MM.1S (cell line): ENCODE data around the gene PCBP2.
A peak's percentile ranks its signal among the peaks of the same experiment; 100 is the strongest.

Source experiments
- DNase-seq: peaks from one replicate; pipeline ENCODE4 v3.0.0-alpha.2; 2015
- H2AFZ ChIP-seq: fragments of 300-600 bp; sonication (generic); 2 replicates; pipeline ENCODE4 v1.6.0; 2016; ENCODE audit warnings: antibody characterized with exemption, low read length
- H3F3A ChIP-seq: fragments of 300-600 bp; sonication (generic); 2 replicates; pipeline ENCODE4 v1.6.1; 2016; ENCODE audit warnings: mild to moderate bottlenecking, antibody characterized with exemption, low read length, moderate library complexity, mixed read lengths; ENCODE audit not compliant: insufficient read depth
- H3K27ac ChIP-seq: fragments of 300-600 bp; sonication (generic); 2 replicates; pipeline ENCODE4 v1.5.1; 2016; ENCODE audit warnings: mild to moderate bottlenecking, low read length
- H3K27me3 ChIP-seq: fragments of 300-600 bp; sonication (generic); replicated peaks from 2 replicates; pipeline ENCODE4 v1.6.0; 2016; ENCODE audit warnings: low read length; ENCODE audit not compliant: insufficient read depth
- H3K36me3 ChIP-seq: fragments of 300-600 bp; sonication (generic); replicated peaks from 2 replicates; pipeline ENCODE4 v1.6.1; 2016; ENCODE audit warnings: mild to moderate bottlenecking, low read length, mixed read lengths; ENCODE audit not compliant: insufficient read depth
- H3K4me1 ChIP-seq: fragments of 300-600 bp; sonication (generic); 2 replicates; pipeline ENCODE4 v1.6.1; 2016; ENCODE audit warnings: low read length, mixed read lengths
- H3K4me2 ChIP-seq: fragments of 300-600 bp; sonication (generic); 2 replicates; pipeline ENCODE4 v1.6.0; 2016; ENCODE audit warnings: low read depth, low read length
- H3K4me3 ChIP-seq: fragments of 300-600 bp; sonication (generic); 2 replicates; pipeline ENCODE4 v1.5.1; 2016; ENCODE audit warnings: low read length, mixed read lengths
- H3K79me2 ChIP-seq: fragments of 300-600 bp; sonication (generic); 2 replicates; pipeline ENCODE4 v1.6.1; 2016; ENCODE audit warnings: mixed run types, low read length, mixed read lengths
- H3K9ac ChIP-seq: fragments of 300-600 bp; sonication (generic); 2 replicates; pipeline ENCODE4 v1.6.1; 2016; ENCODE audit warnings: low read length, mixed read lengths
- H3K9me2 ChIP-seq: fragments of 300-600 bp; sonication (generic); replicated peaks from 2 replicates; pipeline ENCODE4 v1.6.1; 2016; ENCODE audit warnings: mild to moderate bottlenecking, low read length, mixed read lengths; ENCODE audit not compliant: insufficient read depth
- H3K9me3 ChIP-seq: fragments of 300-600 bp; sonication (generic); replicated peaks from 2 replicates; pipeline ENCODE4 v1.6.1; 2016; ENCODE audit warnings: mild to moderate bottlenecking, low read length, mixed read lengths; ENCODE audit not compliant: insufficient read depth
- H4K20me1 ChIP-seq: fragments of 300-600 bp; sonication (generic); 2 replicates; pipeline ENCODE4 v1.6.1; 2016; ENCODE audit warnings: mild to moderate bottlenecking, low read length, moderate library complexity, mixed read lengths; ENCODE audit not compliant: insufficient read depth
- EZH2 ChIP-seq: fragments of 300-600 bp; sonication (generic); optimal IDR thresholded peaks from 2 replicates; pipeline ENCODE3; 2017; ENCODE audit warnings: low read depth, mild to moderate bottlenecking, antibody characterized with exemption, low read length, mixed read lengths
- EZH2phosphoT487 ChIP-seq: fragments of 300-600 bp; sonication (generic); IDR thresholded peaks from 2 replicates; pipeline ENCODE4 v1.6.1; 2018; ENCODE audit warnings: antibody characterized with exemption, low read length
- TF ChIP-seq, protein P1 (sequence below): fragments of 300-600 bp; sonication (generic); IDR thresholded peaks from 2 replicates; pipeline ENCODE4 v1.5.1; 2016; ENCODE audit warnings: antibody characterized with exemption, low read length, mixed read lengths

The PCBP2 gene

DNA sequence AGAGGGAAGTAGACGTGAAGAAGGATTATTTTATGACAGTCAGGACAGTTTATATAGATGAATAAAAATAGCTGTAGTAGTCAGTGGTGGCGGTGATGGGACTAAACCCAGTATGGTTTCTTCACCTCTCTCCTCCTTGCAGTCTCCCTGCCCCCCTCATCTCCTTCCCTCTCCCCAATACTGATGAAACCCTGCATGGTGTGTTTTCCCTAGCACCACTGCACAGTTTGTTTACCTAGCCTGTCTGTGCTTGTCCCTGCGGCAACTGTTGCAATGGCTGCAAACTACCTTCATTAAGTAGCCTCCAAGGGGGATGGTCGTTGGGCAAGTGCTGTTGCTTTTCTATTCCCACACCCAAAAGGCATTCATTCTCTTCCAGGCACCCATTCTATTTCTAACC is 14.7 kb downstream of the PCBP2 start:
- Histone ChIP-seq H3K79me2 (peaks cover 90% of the 10 kb centered on the region), H4K20me1 (no peaks in the 10 kb centered on the region; the same call in 1 of the 2 replicates)

DNA sequence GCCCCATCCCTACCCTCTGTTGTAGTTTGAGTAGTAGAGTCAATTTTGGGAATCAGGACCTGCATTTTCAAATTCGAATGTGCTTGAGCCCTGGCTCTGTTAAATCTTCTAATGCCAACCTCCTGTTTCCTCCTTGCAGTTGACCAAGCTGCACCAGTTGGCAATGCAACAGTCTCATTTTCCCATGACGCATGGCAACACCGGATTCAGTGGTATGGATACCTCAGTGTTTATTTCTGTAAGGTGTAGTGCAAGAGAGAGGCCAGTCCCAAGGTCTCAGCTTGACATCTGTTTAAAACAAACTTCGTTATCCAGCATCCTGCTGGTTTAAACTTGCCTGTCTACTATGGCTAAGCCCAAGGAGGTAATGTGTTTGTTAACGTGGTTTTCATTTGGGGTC is 15.2 kb downstream of the PCBP2 start:
- Histone ChIP-seq H4K20me1 (no peaks in the 10 kb centered on the region; the same call in 1 of the 2 replicates), H3F3A (peaks cover 93% of the 10 kb centered on the region)
- TF ChIP-seq EZH2: no peak
- TF ChIP-seq EZH2phosphoT487: no peak
- TF ChIP-seq, protein P1, sequence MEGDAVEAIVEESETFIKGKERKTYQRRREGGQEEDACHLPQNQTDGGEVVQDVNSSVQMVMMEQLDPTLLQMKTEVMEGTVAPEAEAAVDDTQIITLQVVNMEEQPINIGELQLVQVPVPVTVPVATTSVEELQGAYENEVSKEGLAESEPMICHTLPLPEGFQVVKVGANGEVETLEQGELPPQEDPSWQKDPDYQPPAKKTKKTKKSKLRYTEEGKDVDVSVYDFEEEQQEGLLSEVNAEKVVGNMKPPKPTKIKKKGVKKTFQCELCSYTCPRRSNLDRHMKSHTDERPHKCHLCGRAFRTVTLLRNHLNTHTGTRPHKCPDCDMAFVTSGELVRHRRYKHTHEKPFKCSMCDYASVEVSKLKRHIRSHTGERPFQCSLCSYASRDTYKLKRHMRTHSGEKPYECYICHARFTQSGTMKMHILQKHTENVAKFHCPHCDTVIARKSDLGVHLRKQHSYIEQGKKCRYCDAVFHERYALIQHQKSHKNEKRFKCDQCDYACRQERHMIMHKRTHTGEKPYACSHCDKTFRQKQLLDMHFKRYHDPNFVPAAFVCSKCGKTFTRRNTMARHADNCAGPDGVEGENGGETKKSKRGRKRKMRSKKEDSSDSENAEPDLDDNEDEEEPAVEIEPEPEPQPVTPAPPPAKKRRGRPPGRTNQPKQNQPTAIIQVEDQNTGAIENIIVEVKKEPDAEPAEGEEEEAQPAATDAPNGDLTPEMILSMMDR: no peak

More for the DNA sequence above, 14.7 kb downstream of the PCBP2 start:
- peak overlapping the region; percentile 58 for H3K9ac ChIP-seq
- no peak for DNase-seq
- H3F3A ChIP-seq: peaks cover 93% of the 10 kb centered on the region
- H2AFZ ChIP-seq: no peak overlapping the region
- no peak for TF ChIP-seq EZH2phosphoT487
- TF ChIP-seq, protein P1: no peak
- no peak for TF ChIP-seq EZH2
- H3K4me1 ChIP-seq: peaks cover 90% of the 10 kb centered on the region
- H3K4me3 ChIP-seq: no peak overlapping the region
- no peaks in the 10 kb centered on the region for H3K27me3 ChIP-seq
- peaks cover 14% of the 10 kb centered on the region for H3K36me3 ChIP-seq
- H3K4me2 ChIP-seq: peak overlapping the region; percentile 61
- H3K9me3 ChIP-seq: no peaks in the 10 kb centered on the region
- H3K9me2 ChIP-seq: no peaks in the 10 kb centered on the region
- H3K27ac ChIP-seq: peak overlapping the region; percentile 94

DNA sequence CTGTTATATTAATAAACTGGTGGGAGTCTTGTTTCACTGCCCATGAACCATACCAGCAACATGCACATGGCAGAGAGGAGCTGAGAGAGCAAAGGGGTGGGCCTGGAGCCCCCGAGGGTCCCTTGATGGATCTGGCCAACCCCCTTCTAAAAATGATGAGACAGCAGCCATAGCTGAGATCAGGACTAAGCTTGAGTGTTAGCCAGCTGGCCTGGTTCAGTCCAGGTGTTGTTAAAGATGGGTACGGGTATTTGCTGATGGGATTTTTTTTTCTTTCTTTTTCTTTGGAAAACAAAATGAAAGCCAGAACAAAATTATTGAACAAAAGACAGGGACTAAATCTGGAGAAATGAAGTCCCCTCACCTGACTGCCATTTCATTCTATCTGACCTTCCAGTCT is 16.0 kb downstream of the PCBP2 start:
- H3K36me3 ChIP-seq: peaks cover 9% of the 10 kb centered on the region
- peaks cover 90% of the 10 kb centered on the region for H3K79me2 ChIP-seq
- no peaks in the 10 kb centered on the region for H3K9me2 ChIP-seq
- peak overlapping the region; percentile 58; the same call in 1 of the 2 replicates for H3K9ac ChIP-seq
- peak; percentile 69 for DNase-seq
- H3F3A ChIP-seq: peaks cover 93% of the 10 kb centered on the region
- H3K4me1 ChIP-seq: peaks cover 90% of the 10 kb centered on the region
- H3K4me3 ChIP-seq: no peak overlapping the region
- H4K20me1 ChIP-seq: no peaks in the 10 kb centered on the region; the same call in 1 of the 2 replicates
- H2AFZ ChIP-seq: no peak overlapping the region
- no peaks in the 10 kb centered on the region for H3K27me3 ChIP-seq
- peak overlapping the region; percentile 61 for H3K4me2 ChIP-seq
- peak overlapping the region; percentile 94 for H3K27ac ChIP-seq
- TF ChIP-seq, protein P1: no peak
- TF ChIP-seq EZH2phosphoT487: no peak
- TF ChIP-seq EZH2: no peak
- H3K9me3 ChIP-seq: no peaks in the 10 kb centered on the region

More for the DNA sequence above, 15.2 kb downstream of the PCBP2 start:
- no peak overlapping the region for H2AFZ ChIP-seq
- H3K9ac ChIP-seq: peak overlapping the region; percentile 58
- H3K27ac ChIP-seq: peak overlapping the region; percentile 94
- no peak for DNase-seq
- H3K79me2 ChIP-seq: peaks cover 90% of the 10 kb centered on the region
- no peaks in the 10 kb centered on the region for H3K9me3 ChIP-seq
- H3K36me3 ChIP-seq: peaks cover 11% of the 10 kb centered on the region
- no peak overlapping the region for H3K4me3 ChIP-seq
- H3K4me1 ChIP-seq: peaks cover 90% of the 10 kb centered on the region
- H3K4me2 ChIP-seq: peak overlapping the region; percentile 61
- no peaks in the 10 kb centered on the region for H3K9me2 ChIP-seq
- H3K27me3 ChIP-seq: no peaks in the 10 kb centered on the region
